Smooth muscle cell (in vitro differentiated cells): ENCODE data around the gene SOHLH2. TPM values are rescaled to one million over a fixed set of nuclear protein-coding genes. Genes with fewer than 3 reads are reported as not detected.

ENCODE experiments used
- DNase-seq: peaks from one replicate; lab custom pipeline; 2025; ENCODE audit not compliant: unreplicated experiment; lab: John Stamatoyannopoulos, UW
- H2AFZ ChIP-seq: fragments of 200-600 bp; sonication (generic); 2 replicates; pipeline ENCODE4 v1.6.0; 2016; ENCODE audit warnings: antibody characterized with exemption, low read depth, mild to moderate bottlenecking
- H3F3A ChIP-seq: fragments of 200-600 bp; sonication (generic); 2 replicates; pipeline ENCODE4 v1.6.0; 2017; ENCODE audit warnings: antibody characterized with exemption, low read depth
- H3K27ac ChIP-seq: fragments of 200-600 bp; sonication (generic); 2 replicates; pipeline ENCODE4 v1.5.1; 2016; ENCODE audit warnings: low read depth, mild to moderate bottlenecking
- H3K27me3 ChIP-seq: fragments of 200-600 bp; sonication (generic); 2 replicates; pipeline ENCODE4 v1.6.1; 2016; ENCODE audit warnings: low read depth, mild to moderate bottlenecking
- H3K36me3 ChIP-seq: fragments of 200-600 bp; sonication (generic); 2 replicates; pipeline ENCODE4 v1.5.1; 2016; ENCODE audit warnings: low read depth
- H3K4me1 ChIP-seq: fragments of 200-600 bp; sonication (generic); 2 replicates; pipeline ENCODE4 v1.5.1; 2016; ENCODE audit warnings: low read depth
- H3K4me2 ChIP-seq: fragments of 200-600 bp; sonication (generic); 2 replicates; pipeline ENCODE4 v1.6.0; 2016; ENCODE audit warnings: mild to moderate bottlenecking
- H3K4me3 ChIP-seq: fragments of 200-600 bp; sonication (generic); 2 replicates; pipeline ENCODE4 v1.5.1; 2016; ENCODE audit warnings: mild to moderate bottlenecking
- H3K79me2 ChIP-seq: fragments of 200-600 bp; sonication (generic); 2 replicates; pipeline ENCODE4 v1.6.0; 2016; ENCODE audit warnings: low read depth, mild to moderate bottlenecking
- H3K9ac ChIP-seq: fragments of 200-600 bp; sonication (generic); 2 replicates; pipeline ENCODE4 v1.6.0; 2016; ENCODE audit warnings: low read depth
- H3K9me3 ChIP-seq: fragments of 200-600 bp; sonication (generic); replicated peaks from 2 replicates; pipeline ENCODE4 v1.5.1; 2016; ENCODE audit warnings: low read depth
- H4K20me1 ChIP-seq: fragments of 200-600 bp; sonication (generic); 2 replicates; pipeline ENCODE4 v1.6.0; 2016; ENCODE audit warnings: low read depth
- WGBS: methylation state at CpG from one replicate; pipeline ENCODE4 v1.1.7; 2016; ENCODE audit warnings: low lambda C conversion rate; 5-methylcytosine and 5-hydroxymethylcytosine counted together
- polyA plus RNA-seq: library from polyadenylated mRNA; unstranded; fragments of >200 nt; fragmentation: Nextera tagmentation; extraction: Ambion mirVana; gene quantifications from 2 replicates; pipeline ENCODE4 v1.2.1, GENCODE V29; 2016
- total RNA-seq: library from RNA; depleted of rRNA; stranded (reverse); fragments of >200 nt; gene quantifications from 2 replicates; pipeline ENCODE4 v1.2.3, GENCODE V29; 2014
- TF ChIP-seq, protein P1 (sequence below): fragments of 200-600 bp; sonication (generic); IDR thresholded peaks from 2 replicates; pipeline ENCODE4 v1.5.1; 2017; ENCODE audit warnings: borderline replicate concordance, mild to moderate bottlenecking, antibody characterized with exemption; ENCODE audit not compliant: insufficient read depth, poor library complexity, severe bottlenecking

SOHLH2 gene
- total and polyA plus RNA-seq, 2 experiments from 2014 or later = 0.04 TPM; not detected in 1

DNA sequence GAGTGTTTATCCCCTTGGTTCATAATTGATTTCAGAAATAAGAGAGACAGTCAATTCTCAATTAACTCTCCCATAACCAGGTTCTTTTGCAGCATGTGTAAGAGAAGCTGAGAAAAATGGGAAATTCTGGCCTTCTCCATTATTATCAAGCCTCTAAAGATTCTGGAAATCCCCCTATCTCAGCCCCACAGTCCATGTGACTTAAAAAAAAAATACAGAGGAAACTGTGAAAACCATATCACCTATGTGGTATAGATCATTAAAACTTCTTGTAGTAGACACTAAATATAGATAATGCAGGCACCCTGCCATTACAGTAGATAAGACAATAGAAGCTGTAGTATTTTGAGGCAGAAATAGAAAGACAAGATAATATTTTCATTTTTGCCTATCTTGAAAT, 34.3 kb upstream of the SOHLH2 start:
- Histone ChIP-seq H3K36me3 (no peaks in the 10 kb centered on the region), H3K27ac (no peak overlapping the region), H3K9me3 (no peaks in the 10 kb centered on the region), H4K20me1 (no peaks in the 10 kb centered on the region), H3K9ac (no peak overlapping the region), H3K4me2 (no peak overlapping the region), H3K4me3 (no peak overlapping the region), H3K79me2 (no peaks in the 10 kb centered on the region), H2AFZ (no peak overlapping the region), H3K4me1 (no peaks in the 10 kb centered on the region), H3F3A (no peaks in the 10 kb centered on the region), H3K27me3 (no peaks in the 10 kb centered on the region)
- TF ChIP-seq, protein P1, sequence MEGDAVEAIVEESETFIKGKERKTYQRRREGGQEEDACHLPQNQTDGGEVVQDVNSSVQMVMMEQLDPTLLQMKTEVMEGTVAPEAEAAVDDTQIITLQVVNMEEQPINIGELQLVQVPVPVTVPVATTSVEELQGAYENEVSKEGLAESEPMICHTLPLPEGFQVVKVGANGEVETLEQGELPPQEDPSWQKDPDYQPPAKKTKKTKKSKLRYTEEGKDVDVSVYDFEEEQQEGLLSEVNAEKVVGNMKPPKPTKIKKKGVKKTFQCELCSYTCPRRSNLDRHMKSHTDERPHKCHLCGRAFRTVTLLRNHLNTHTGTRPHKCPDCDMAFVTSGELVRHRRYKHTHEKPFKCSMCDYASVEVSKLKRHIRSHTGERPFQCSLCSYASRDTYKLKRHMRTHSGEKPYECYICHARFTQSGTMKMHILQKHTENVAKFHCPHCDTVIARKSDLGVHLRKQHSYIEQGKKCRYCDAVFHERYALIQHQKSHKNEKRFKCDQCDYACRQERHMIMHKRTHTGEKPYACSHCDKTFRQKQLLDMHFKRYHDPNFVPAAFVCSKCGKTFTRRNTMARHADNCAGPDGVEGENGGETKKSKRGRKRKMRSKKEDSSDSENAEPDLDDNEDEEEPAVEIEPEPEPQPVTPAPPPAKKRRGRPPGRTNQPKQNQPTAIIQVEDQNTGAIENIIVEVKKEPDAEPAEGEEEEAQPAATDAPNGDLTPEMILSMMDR = no peak
- DNase-seq = no peak

DNA sequence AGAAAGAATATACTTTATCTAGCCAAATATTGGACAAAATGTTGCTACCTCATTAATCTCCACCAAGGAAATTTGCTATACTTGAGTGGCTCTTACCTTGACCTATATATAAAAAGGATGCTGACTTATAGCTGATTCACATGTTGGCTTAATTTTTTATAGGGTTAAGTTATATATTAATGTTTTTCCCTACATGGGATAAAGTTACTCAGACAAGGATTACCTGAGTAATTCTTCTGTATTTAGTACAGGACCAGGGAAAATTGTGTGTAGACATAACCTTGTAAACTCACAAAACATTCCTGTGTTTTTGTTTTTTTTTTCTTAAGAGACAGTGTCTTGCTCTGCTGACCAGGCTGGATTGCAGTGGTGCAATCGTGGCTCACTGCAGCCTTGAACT, 30.6 kb upstream of the SOHLH2 start:
- Histone ChIP-seq H3F3A (no peaks in the 10 kb centered on the region), H2AFZ (no peak overlapping the region), H3K27me3 (no peaks in the 10 kb centered on the region), H3K9ac (no peak overlapping the region), H3K36me3 (no peaks in the 10 kb centered on the region), H3K4me3 (no peak overlapping the region), H3K4me2 (no peak overlapping the region), H3K27ac (no peak overlapping the region), H3K9me3 (no peaks in the 10 kb centered on the region), H3K79me2 (no peaks in the 10 kb centered on the region), H4K20me1 (no peaks in the 10 kb centered on the region), H3K4me1 (no peaks in the 10 kb centered on the region)
- 79% methylated on average over 1 of the region's 1 CpG for WGBS
- TF ChIP-seq, protein P1 = no peak
- DNase-seq = no peak

DNA sequence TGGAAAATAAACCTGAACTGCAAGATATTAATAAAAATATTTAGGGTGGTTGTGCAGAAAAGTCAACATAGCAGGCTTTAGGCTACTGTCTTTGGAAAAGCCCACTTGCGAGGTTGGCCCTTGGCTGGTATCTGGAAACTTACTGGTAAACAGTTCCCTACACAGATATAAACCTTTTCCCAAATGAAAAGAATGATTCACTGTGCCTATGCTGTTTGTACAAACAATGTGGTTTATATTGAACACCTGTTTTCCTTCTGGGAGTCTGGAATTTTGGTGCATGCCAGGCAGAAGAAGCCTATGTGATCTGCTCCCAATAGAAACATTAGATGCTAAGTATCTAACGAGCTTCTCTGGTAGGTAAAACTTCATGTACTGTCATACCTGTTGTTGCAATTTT, 29.7 kb upstream of the SOHLH2 start:
- Histone ChIP-seq H3K36me3 (no peaks in the 10 kb centered on the region), H2AFZ (no peak overlapping the region), H3K4me1 (no peaks in the 10 kb centered on the region), H3K79me2 (no peaks in the 10 kb centered on the region), H3K4me3 (no peak overlapping the region), H4K20me1 (no peaks in the 10 kb centered on the region), H3K27me3 (no peaks in the 10 kb centered on the region), H3K9me3 (no peaks in the 10 kb centered on the region), H3F3A (no peaks in the 10 kb centered on the region), H3K27ac (no peak overlapping the region), H3K4me2 (no peak overlapping the region), H3K9ac (no peak overlapping the region)
- TF ChIP-seq, protein P1 = no peak
- DNase-seq = no peak
- WGBS = 86% methylated on average over 2 of the region's 2 CpGs

DNA sequence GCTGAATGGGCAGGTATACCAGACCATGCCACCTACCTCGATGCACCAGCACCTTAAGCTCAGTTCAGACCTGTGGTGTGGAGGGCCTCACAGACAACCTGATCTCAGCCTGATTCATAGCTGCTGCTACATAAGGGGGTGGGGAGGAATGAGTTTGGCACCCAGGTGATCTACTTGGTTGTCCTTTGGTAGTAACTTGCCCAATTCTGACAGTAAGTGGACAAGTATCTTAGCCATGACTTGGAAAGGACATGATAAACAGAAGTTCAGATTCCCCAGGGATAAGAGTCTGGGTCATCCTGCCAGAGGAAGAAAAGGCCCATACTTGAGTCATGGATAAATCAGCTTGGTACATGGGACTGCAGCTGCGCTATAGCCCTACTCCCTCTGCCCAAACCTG, 28.4 kb upstream of the SOHLH2 start:
- H3K4me2 ChIP-seq = no peak overlapping the region
- no peaks in the 10 kb centered on the region for H3K9me3 ChIP-seq
- H3K79me2 ChIP-seq = no peaks in the 10 kb centered on the region
- H4K20me1 ChIP-seq = no peaks in the 10 kb centered on the region
- no peaks in the 10 kb centered on the region for H3K36me3 ChIP-seq
- H2AFZ ChIP-seq = no peak overlapping the region
- H3K4me3 ChIP-seq = no peak overlapping the region
- H3K27ac ChIP-seq = no peak overlapping the region
- TF ChIP-seq, protein P1 = no peak
- H3K4me1 ChIP-seq = no peaks in the 10 kb centered on the region
- DNase-seq = no peak
- no peaks in the 10 kb centered on the region for H3K27me3 ChIP-seq
- H3K9ac ChIP-seq = no peak overlapping the region
- WGBS = 93% methylated on average over 2 of the region's 2 CpGs
- no peaks in the 10 kb centered on the region for H3F3A ChIP-seq
